Measurements from ENCODE around the gene VTN. TPM values are rescaled to one million over a fixed set of nuclear protein-coding genes. Genes with fewer than 3 reads are reported as not detected.

The VTN gene
- total and polyA plus RNA-seq, 2 donors (not counting 3 experiments of a cell fraction or from before 2014, with no cell fraction given) = 1.1 TPM; not detected in 1

DNA sequence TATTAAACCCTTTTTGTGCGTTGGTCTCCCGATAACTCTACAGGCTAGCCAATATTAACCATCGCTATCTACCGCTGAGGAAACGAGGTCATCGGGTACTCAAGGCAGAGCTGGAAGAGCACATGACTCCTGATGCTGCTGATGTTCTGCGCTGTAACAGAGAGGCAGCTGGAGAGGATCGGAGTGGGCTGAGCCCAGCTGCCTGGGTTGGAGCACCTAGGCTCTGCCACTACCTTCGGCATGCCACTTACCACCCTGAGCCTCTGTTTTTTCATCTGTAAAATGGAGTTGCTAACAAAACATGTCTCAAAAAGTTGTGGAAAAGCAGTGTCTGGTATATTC, 36.3 kb upstream of the VTN start:
- no peak overlapping the region for H3K9ac ChIP-seq (replicated peaks; ENCODE audit: extremely low read depth, insufficient read depth, low read length)
- dilution Hi-C loops (cut with MboI; ENCODE audit: extremely low pct_ligation_motif_present, low sequenced_read_pairs) = no loop called here
- H3K9me3 ChIP-seq (replicated peaks; ENCODE audit: control insufficient read depth, insufficient read depth, low read length) = no peaks in the 10 kb centered on the region
- H3K27me3 ChIP-seq (ENCODE audit: control insufficient read depth in 2 of 2, insufficient read depth in 2 of 2, low read length in 2 of 2) = peaks cover 6% of the 10 kb centered on the region in 2 experiments
- peak overlapping the region in 1 of 3 experiments; percentile 54 for H3K4me3 ChIP-seq (replicated peaks in 1 of 3; ENCODE audit: insufficient read depth in 1 of 3, low read depth in 1 of 3, low read length in 3 of 3)
- no peaks in the 10 kb centered on the region for H4K20me1 ChIP-seq (replicated peaks; ENCODE audit: control insufficient read depth, extremely low read depth, insufficient read depth, low read length)
- no peaks in the 10 kb centered on the region for H3K9me1 ChIP-seq (replicated peaks; ENCODE audit: control insufficient read depth, extremely low read depth, insufficient read depth, low read length)
- intact Hi-C loops (cut with micrococcal nuclease) = no loop called here
- no TSS peak for BruUV-seq (replicated peaks)
- ChIA-PET POLR2A (no interaction called here), CTCF (interaction anchor here (1.5 to 5.1 kb wide), 2 partner anchors 10 to 12 kb away, joined by 3 to 34 read pairs; no protein-coding TSS in a partner anchor)
- peaks cover 9% of the 10 kb centered on the region for H3K4me1 ChIP-seq (ENCODE audit: control insufficient read depth, extremely low read depth, insufficient read depth, low read length)
- H3K36me3 ChIP-seq (ENCODE audit: control insufficient read depth in 2 of 2, extremely low read depth in 1 of 2, insufficient read depth in 2 of 2, low read length in 2 of 2) = no peaks in the 10 kb centered on the region
- DNase-seq (ENCODE audit: low read depth, low spot score) (no peak), FAIRE-seq (no peak)
- peak overlapping the region; percentile 13 for H3K4me2 ChIP-seq (ENCODE audit: insufficient read depth, low read length)
- H2AFZ ChIP-seq (ENCODE audit: low read depth, low read length) = peak overlapping the region; percentile 86
- no peak for TF ChIP-seq POLR2A (IDR thresholded peaks at IDR 0.05; ENCODE audit: low read depth, low read length)
- TF ChIP-seq, protein P1, sequence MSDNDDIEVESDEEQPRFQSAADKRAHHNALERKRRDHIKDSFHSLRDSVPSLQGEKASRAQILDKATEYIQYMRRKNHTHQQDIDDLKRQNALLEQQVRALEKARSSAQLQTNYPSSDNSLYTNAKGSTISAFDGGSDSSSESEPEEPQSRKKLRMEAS (IDR thresholded peaks at IDR 0.05; ENCODE audit: insufficient read depth, insufficient read length) = no peak
- TF ChIP-seq POLR2AphosphoS5 (IDR thresholded peaks at IDR 0.05; ENCODE audit: insufficient read depth, low read depth, low read length) = no peak
- no peak for TF ChIP-seq FOS (IDR thresholded peaks at IDR 0.05; ENCODE audit: borderline replicate concordance, insufficient read depth, low read length)
- TF ChIP-seq, protein P2, sequence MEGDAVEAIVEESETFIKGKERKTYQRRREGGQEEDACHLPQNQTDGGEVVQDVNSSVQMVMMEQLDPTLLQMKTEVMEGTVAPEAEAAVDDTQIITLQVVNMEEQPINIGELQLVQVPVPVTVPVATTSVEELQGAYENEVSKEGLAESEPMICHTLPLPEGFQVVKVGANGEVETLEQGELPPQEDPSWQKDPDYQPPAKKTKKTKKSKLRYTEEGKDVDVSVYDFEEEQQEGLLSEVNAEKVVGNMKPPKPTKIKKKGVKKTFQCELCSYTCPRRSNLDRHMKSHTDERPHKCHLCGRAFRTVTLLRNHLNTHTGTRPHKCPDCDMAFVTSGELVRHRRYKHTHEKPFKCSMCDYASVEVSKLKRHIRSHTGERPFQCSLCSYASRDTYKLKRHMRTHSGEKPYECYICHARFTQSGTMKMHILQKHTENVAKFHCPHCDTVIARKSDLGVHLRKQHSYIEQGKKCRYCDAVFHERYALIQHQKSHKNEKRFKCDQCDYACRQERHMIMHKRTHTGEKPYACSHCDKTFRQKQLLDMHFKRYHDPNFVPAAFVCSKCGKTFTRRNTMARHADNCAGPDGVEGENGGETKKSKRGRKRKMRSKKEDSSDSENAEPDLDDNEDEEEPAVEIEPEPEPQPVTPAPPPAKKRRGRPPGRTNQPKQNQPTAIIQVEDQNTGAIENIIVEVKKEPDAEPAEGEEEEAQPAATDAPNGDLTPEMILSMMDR (IDR thresholded peaks at IDR 0.05; ENCODE audit: extremely low read depth in 1 of 2, insufficient read depth in 1 of 2, low read depth in 1 of 2, low read length in 2 of 2) = no peak
- TF ChIP-seq JUN (IDR thresholded peaks at IDR 0.05; ENCODE audit: borderline replicate concordance, insufficient read depth, insufficient read length, low read depth) = no peak
- TF ChIP-seq MYC (IDR thresholded peaks at IDR 0.05; ENCODE audit: low read depth, low read length) = no peak
- TF ChIP-seq GATA2 (IDR thresholded peaks at IDR 0.05; ENCODE audit: insufficient read depth, insufficient read length, low read depth, low read length) = no peak
- no peak for TF ChIP-seq EZH2 (IDR thresholded peaks at IDR 0.05; ENCODE audit: borderline replicate concordance, low read depth, low read length, severe bottlenecking)
- no peak overlapping the region for H3K27ac ChIP-seq (ENCODE audit: insufficient read depth, low read depth, low read length)
- H3K79me2 ChIP-seq (ENCODE audit: control insufficient read depth, insufficient read depth, low read length) = no peaks in the 10 kb centered on the region

Data from endothelial cell of umbilical vein (primary cell).